Measurements from ENCODE around the gene RAD51B.
"Not testable (repeated sequence)": the region's sequence is repeated elsewhere in the genome, so short reads cannot be mapped to it uniquely, and the experiment has no call there.

The RAD51B gene

GRCh38 chr14:68302938-68303337 lies 483.4 kb downstream of the RAD51B start:
- not testable (repeated sequence) for DNase-seq (ENCODE audit: low read depth)

GRCh38 chr14:68305738-68306137 lies 486.2 kb downstream of the RAD51B start:
- DNase-seq (ENCODE audit: low read depth) = no peak

- no peak for DNase-seq (ENCODE audit: low read depth)
Observed at GRCh38 chr14:68306265-68306933, 486.8 kb downstream of the RAD51B start.

GRCh38 chr14:68306934-68307789 lies 487.6 kb downstream of the RAD51B start:
- DNase-seq (ENCODE audit: low read depth) = peak; percentile 24

GRCh38 chr14:68307790-68308168 lies 488.2 kb downstream of the RAD51B start:
- peak; percentile 63 for DNase-seq (ENCODE audit: low read depth)

GRCh38 chr14:68308726-68309520 lies 489.3 kb downstream of the RAD51B start:
- DNase-seq (ENCODE audit: low read depth) = peak; percentile 10

- no peak for DNase-seq (ENCODE audit: low read depth)
Observed at GRCh38 chr14:68309616-68310015, 490.0 kb downstream of the RAD51B start.

- no peak for DNase-seq (ENCODE audit: low read depth)
Observed at GRCh38 chr14:68312300-68312699, 492.7 kb downstream of the RAD51B start.

GRCh38 chr14:68312884-68313610 lies 493.5 kb downstream of the RAD51B start:
- no peak for DNase-seq (ENCODE audit: low read depth)

GRCh38 chr14:68314642-68315041 lies 495.1 kb downstream of the RAD51B start:
- no peak for DNase-seq (ENCODE audit: low read depth)

GRCh38 chr14:68315081-68315480 lies 495.5 kb downstream of the RAD51B start:
- no peak for DNase-seq (ENCODE audit: low read depth)

- no peak for DNase-seq (ENCODE audit: low read depth)
Observed at GRCh38 chr14:68316078-68316868, 496.7 kb downstream of the RAD51B start.

GRCh38 chr14:68317239-68317638 lies 497.7 kb downstream of the RAD51B start:
- no peak for DNase-seq (ENCODE audit: low read depth)

- DNase-seq (ENCODE audit: low read depth) = no peak
Observed at GRCh38 chr14:68318828-68319227, 499.2 kb downstream of the RAD51B start.

GRCh38 chr14:68320495-68320894 lies 500.9 kb downstream of the RAD51B start:
- DNase-seq (ENCODE audit: low read depth) = no peak

GRCh38 chr14:68322940-68323620 lies 503.5 kb downstream of the RAD51B start:
- DNase-seq (ENCODE audit: low read depth) = no peak

GRCh38 chr14:68325267-68325807 lies 505.8 kb downstream of the RAD51B start:
- no peak for DNase-seq (ENCODE audit: low read depth)

- DNase-seq (ENCODE audit: low read depth) = no peak
Observed at GRCh38 chr14:68327231-68327630, 507.7 kb downstream of the RAD51B start.

GRCh38 chr14:68328509-68328908 lies 508.9 kb downstream of the RAD51B start:
- DNase-seq (ENCODE audit: low read depth) = no peak

GRCh38 chr14:68331426-68331825 lies 511.8 kb downstream of the RAD51B start:
- no peak for DNase-seq (ENCODE audit: low read depth)
